Mononuclear cell (primary cell): ENCODE measurements around the gene PES1. TPM values are rescaled to one million over a fixed set of nuclear protein-coding genes. Genes with fewer than 3 reads are reported as not detected.

Experiments
- H3K27me3 ChIP-seq: 2 replicates; pipeline ENCODE4 v1.6.0; 2011; ENCODE audit warnings: low read length, control low read depth; ENCODE audit not compliant: insufficient read depth
- H3K4me1 ChIP-seq: 2 replicates; pipeline ENCODE4 v1.5.1; 2011; ENCODE audit warnings: mild to moderate bottlenecking, low read length, control low read depth; ENCODE audit not compliant: insufficient read depth
- H3K4me3 ChIP-seq: 2 replicates; pipeline ENCODE4 v1.5.1; 2011; ENCODE audit warnings: mild to moderate bottlenecking, low read length, moderate library complexity
- H3K9me3 ChIP-seq: 2 replicates; pipeline ENCODE4 v1.5.1; 2011; ENCODE audit warnings: low read depth, mild to moderate bottlenecking, control low read depth, low read length
- total RNA-seq: library from RNA; depleted of rRNA; stranded (reverse); fragments of >200 nt; gene quantifications from one replicate; pipeline ENCODE4 v1.2.3, GENCODE V29; 2012

The PES1 gene
- total RNA-seq, 1 donor: 21.8 TPM

DNA sequence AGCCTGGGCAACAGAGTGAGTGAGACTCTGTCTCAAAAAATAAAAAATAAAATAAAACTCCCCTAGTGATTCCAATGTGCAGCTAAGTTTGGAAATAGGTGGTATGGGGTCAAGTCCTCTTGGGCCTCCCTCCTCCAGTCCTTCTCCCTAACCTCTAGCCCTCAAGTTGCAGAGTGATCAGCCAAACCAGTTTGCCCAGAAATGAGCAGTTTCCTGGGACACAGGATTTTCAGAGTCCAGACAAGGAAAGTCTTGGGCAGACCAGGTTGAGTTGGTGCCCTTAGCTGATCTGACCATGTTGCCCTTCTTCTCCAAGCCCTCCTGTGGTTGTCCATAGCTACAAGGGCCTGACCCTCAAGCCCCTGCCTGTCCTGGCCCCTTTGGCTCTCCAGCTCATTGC lies 23.2 kb upstream of the PES1 start:
- Histone ChIP-seq H3K9me3 (no peaks in the 10 kb centered on the region), H3K27me3 (no peaks in the 10 kb centered on the region), H3K4me1 (peaks cover 24% of the 10 kb centered on the region)

DNA sequence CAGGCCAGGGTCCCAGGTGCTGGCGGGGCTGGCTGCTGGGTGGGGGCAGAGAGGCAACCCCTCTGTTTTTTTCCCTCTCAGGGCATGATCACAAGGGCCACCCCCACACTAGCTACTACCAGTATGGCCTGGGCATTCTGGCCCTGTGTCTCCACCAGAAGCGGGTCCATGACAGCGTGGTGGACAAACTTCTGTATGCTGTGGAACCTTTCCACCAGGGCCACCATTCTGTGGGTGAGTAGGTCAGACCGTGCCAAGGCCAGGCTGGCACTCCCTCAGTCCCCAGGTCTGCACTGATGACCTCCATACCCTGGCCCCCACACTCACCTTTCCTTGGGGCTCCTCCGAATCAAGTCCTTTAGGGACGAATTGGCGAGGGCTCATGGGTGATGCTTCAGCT lies 22.6 kb upstream of the PES1 start:
- H3K9me3 ChIP-seq: no peaks in the 10 kb centered on the region
- H3K4me1 ChIP-seq: peaks cover 30% of the 10 kb centered on the region
- no peaks in the 10 kb centered on the region for H3K27me3 ChIP-seq
- H3K4me3 ChIP-seq: no peak overlapping the region

More for the DNA sequence above, 23.2 kb upstream of the PES1 start:
- no peak overlapping the region for H3K4me3 ChIP-seq

DNA sequence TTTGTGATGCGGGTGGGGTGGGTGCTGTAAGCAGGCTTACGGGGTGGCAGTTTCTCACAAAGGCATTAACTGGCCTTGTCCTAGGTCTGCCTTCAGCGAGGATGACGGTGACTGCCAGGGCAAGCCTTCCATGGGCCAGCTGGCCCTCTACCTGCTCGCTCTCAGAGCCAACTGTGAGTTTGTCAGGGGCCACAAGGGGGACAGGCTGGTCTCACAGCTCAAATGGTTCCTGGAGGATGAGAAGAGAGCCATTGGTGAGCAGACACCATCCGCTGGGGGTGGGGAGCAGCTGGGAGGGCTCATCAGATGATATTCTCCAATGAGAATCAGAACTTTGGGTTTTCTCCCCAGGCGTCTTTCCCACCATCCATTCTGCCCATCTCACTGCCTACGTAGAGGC lies 21.1 kb upstream of the PES1 start:
- Histone ChIP-seq H3K27me3 (no peaks in the 10 kb centered on the region), H3K4me3 (no peak overlapping the region), H3K4me1 (peaks cover 45% of the 10 kb centered on the region), H3K9me3 (no peaks in the 10 kb centered on the region)

DNA sequence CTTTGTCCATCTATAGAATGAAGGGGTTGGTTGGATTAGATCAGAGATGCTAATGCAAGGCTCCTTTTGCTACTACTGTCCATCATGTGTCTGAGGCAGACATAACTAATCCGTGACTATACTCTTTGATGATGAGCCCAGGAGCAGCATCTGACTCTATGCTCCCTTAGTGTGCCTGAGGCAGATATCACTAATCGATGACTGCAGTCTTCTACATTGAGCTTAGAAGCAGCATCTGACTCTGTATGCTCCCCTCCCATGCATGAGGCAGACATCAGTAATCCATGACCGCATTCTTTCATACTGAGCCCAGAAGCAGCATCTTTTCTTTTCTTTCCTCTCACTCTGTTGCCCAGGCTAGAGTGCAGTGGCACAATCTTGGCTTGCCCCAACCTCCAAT lies 19.5 kb upstream of the PES1 start:
- Histone ChIP-seq H3K4me3 (no peak overlapping the region), H3K27me3 (no peaks in the 10 kb centered on the region), H3K9me3 (no peaks in the 10 kb centered on the region), H3K4me1 (peaks cover 59% of the 10 kb centered on the region)

DNA sequence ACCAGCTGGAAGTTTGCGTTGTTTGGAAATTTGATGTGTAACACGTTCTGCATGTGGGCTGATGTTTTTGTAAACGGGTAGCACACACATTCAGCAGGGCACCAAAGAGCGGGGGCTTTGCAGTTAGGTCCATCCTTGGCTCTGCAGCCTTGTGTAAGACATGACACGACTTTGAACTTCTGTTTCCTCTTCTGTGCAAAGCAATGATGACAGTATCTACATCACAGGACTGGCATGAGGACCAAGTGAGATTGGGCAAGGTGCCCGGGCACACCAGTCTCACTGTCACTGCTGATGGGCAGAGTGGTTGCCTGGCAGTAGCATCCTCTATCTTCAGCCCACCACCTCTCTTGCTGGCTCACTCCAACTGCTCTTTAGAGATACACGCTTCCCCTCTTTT lies 18.6 kb upstream of the PES1 start:
- H3K4me3 ChIP-seq: no peak overlapping the region
- peaks cover 59% of the 10 kb centered on the region for H3K4me1 ChIP-seq

DNA sequence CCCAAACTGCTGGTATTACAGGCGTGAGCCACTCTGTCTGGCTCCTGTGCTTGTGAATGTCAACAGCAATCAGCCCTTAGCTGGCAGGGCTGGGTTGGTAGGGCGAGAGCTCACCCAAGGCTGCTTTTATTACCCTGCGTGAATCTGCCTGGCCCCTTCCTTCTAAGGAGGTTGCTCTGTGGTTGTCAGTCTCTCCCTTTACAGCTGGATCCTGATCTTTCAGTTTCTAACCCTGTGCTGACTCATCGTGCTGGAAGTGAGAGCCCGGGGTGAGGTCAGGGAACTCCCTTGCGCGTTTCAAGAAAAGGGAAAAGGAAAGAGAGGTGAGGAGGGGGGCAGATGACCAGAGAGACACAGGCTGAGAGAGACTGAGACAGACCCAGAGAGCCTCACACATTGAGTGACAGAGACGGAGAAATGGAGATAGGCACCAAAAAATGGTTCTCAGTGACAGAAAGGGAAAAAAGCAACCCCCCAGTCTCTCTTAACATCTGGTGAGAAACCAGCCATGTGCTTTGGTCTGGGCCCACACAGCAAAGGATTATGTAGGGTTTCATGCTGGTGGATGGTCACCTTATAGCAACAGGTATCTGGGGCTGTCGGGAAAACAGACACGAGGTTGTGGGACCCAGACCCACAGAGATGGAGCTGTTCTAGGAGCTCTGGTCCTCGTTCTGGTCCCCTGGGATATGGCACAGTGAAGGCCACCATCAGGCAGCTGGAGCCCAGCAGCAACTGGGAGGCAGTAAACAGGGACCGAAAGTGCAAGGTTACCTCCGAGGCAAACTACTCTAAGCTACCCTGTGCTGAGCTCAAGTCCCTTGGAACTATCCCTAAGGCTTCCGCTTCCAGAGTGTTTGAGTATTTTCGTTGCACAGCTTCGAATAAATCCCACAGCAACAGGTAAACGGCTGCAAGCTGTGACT lies 17.8 kb upstream of the PES1 start:
- peaks cover 60% of the 10 kb centered on the region for H3K4me1 ChIP-seq
- no peaks in the 10 kb centered on the region for H3K9me3 ChIP-seq
- H3K4me3 ChIP-seq: no peak overlapping the region
- H3K27me3 ChIP-seq: no peaks in the 10 kb centered on the region

More for the DNA sequence above, 18.6 kb upstream of the PES1 start:
- no peaks in the 10 kb centered on the region for H3K9me3 ChIP-seq
- no peaks in the 10 kb centered on the region for H3K27me3 ChIP-seq

DNA sequence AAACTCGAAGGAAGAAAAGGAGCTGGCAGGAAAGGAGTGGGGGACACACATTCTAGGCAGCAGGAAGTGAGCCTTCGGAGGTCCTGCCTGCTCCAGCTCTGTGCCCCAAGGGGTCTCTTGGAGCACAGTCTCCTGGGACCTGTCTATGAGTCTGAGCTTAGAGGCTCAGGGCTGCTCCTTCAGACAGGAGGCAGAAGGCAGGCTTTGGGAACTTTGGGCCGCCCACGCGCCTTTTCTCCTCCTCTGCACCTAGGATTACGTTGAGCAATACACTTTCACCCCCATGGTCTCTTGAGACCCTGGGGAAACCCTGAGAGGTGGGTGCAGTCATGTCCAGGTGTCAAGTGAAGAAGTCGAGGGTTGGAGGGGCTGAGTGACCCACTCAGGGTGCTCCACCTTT lies 16.2 kb upstream of the PES1 start:
- Histone ChIP-seq H3K4me3 (no peak overlapping the region), H3K27me3 (no peaks in the 10 kb centered on the region), H3K9me3 (no peaks in the 10 kb centered on the region), H3K4me1 (peaks cover 60% of the 10 kb centered on the region)

DNA sequence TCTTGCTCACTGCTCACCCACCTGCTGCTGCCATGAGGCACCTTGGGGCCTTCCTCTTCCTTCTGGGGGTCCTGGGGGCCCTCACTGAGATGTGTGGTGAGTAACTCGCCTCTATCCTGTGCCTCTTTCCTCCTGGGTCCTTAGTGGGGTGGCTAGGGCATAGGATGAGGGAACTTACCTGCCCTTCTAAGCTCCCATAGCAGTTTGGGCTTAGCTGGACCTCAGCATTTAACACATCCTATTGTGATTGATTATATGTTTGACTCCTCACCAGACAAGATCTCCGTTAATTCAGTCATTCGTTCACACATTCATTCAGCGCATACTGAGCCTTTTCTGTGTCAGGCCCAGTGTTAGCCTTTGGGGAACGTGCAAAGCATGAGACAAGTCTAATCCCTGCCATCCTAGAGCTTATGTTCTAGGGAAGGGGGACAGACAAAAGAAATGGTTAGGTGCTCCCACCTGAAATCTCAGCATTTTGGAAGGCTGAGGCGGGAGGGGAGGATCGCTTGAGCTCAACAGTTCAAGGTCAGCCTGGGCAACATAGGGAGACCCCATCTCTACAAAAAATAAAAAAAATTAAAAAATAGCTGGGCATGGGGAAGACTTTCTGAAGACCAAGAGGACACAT lies 15.7 kb upstream of the PES1 start:
- peak overlapping the region; percentile 38 for H3K4me3 ChIP-seq

DNA sequence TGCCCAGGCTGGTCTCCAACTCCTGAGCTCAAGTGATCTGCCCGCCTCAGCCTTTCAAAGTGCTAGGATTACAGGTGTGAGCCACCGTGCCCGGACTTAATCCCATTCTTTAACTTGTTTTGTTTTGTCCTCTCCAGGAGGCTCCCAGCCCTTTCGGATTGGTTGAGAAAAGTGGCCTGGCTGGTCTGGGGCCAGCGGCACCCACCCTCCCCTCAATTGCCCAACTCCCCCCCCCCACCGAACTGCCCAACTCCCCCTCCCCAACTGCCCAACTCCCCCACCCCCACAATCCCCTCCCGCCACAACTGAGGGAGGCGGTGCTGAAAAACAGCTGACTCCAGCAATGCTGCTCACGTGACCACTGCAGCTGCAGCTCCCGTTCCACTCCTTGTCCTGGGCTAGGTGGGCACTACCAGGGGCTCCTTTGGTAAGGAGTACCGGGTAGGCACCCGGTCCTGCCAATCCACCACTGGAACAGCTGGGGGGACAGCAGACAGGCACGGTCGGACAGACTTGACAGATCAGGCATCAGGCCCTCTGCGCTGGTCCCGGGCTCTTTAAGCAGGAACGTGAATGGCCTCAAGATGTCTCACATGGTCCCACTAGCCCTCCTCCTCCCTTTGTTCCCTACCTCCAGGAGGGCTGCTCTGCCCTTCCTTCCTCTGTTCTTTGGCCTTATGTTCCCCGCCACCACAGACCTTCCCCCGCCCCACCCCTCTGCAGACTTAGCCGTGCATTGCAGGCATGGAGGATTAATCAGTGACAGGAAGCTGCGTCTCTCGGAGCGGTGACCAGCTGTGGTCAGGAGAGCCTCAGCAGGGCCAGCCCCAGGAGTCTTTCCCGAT lies 15.0 kb upstream of the PES1 start, which contains the start of gene TCN2:
TSS of gene TCN2 (plus strand) at position 720 of the 845 bp plus-strand sequence. CDS start 158 bp downstream, outside the sequence.
- peak within 1 kb of the TSS; percentile 38 for H3K4me3 ChIP-seq

More for the DNA sequence above, 15.7 kb upstream of the PES1 start:
- Histone ChIP-seq H3K4me1 (peaks cover 60% of the 10 kb centered on the region), H3K27me3 (no peaks in the 10 kb centered on the region), H3K9me3 (no peaks in the 10 kb centered on the region)

DNA sequence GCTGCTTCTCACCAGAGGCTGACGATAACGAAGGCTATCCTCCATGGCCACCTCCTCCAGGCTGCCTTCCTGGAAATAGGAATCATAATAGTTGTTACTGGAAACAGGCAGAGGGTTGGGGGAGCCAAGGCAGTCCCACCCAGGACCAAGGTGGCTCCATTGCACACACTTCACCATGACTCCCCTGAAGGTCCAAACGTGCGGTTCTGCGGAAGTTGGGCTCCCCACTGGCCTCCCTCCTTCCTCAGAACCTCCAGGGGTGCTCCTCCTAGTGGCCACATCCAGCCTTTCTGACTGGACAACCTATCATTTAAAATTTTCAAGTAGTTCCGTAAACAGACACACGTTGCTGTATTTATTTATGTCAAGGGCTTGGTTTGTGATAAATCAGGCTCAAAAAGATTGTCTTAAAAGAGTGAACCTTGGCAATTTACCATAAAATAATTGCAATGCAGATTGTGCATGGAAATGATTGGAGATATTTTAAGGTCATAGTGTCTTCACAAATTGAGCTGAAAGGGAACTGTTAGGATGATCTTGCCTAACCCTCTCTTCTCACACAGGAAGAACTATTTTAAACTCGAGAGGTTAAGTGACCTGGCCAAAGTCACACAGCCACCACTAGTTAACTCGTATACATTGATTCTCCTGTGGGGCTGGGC lies 13.9 kb upstream of the PES1 start:
- peaks cover 55% of the 10 kb centered on the region for H3K4me1 ChIP-seq
- H3K4me3 ChIP-seq: no peak overlapping the region
- H3K27me3 ChIP-seq: no peaks in the 10 kb centered on the region
- no peaks in the 10 kb centered on the region for H3K9me3 ChIP-seq

More for the DNA sequence above, 15.0 kb upstream of the PES1 start, which contains the start of gene TCN2:
- no peaks in the 10 kb centered on the region for H3K9me3 ChIP-seq
- no peaks in the 10 kb centered on the region for H3K27me3 ChIP-seq
- peaks cover 60% of the 10 kb centered on the region for H3K4me1 ChIP-seq

DNA sequence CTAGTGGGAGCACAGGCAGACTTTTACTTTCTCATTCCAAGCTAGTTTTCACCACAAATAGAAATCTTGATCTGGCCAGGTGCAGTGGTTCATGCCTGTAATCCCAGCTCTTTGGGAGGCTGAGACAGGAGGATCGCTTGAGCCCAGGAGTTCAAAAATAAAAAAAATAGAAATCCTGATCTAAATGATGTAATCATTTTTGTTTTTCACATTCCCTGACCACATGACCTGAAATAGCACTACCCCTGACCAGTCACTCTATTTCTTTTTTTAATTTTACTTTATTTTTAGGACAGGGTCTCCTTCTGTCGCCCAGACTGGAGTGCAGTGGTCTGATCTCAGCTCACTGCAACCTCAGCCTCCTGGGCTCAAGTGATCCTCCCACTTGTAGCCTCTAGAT lies 13.0 kb upstream of the PES1 start:
- H3K4me3 ChIP-seq: no peak overlapping the region
- H3K27me3 ChIP-seq: no peaks in the 10 kb centered on the region
- H3K9me3 ChIP-seq: no peaks in the 10 kb centered on the region
- peaks cover 47% of the 10 kb centered on the region for H3K4me1 ChIP-seq

DNA sequence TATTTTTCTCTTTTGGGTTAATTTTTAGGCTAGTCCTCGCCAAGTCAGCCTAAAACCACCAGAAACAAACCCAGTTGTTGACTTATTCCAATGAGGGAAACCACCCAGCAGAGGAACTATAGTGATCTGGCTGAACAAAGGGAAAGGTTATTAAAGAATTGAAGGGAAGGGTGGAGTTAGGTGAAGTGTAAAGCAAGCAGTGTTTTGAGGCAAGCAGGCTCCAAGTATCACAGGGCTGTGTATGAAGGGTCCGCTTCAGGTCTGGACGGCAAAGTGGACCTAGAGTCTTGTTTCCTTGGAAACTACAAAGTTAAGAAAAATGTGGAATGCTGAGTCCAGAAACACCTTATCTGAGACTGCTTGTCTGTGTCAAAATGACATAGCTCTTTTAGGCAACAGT lies 12.1 kb upstream of the PES1 start:
- no peaks in the 10 kb centered on the region for H3K27me3 ChIP-seq
- H3K4me3 ChIP-seq: no peak overlapping the region
- H3K4me1 ChIP-seq: peaks cover 38% of the 10 kb centered on the region
- H3K9me3 ChIP-seq: no peaks in the 10 kb centered on the region

DNA sequence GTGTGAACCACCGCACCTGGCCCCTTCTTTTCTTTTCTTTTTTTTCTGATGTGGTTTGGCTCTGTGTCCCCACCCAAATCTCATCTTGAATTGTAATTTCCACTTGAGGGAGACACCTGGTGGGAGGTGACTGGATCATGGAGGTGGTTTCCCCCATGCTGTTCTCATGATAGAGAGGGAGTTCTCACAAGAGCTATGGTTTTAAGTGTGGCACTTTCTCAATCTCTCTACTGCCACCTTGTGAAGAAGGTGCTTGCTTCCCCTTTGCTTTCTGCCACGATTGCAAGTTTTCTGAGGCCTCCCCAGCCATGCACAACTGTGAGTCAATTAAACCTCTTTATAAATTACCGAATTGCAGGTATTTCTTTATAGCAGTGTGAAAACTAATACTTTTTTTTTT lies 10.3 kb upstream of the PES1 start:
- Histone ChIP-seq H3K4me1 (peaks cover 20% of the 10 kb centered on the region), H3K4me3 (no peak overlapping the region), H3K9me3 (no peaks in the 10 kb centered on the region), H3K27me3 (no peaks in the 10 kb centered on the region)

DNA sequence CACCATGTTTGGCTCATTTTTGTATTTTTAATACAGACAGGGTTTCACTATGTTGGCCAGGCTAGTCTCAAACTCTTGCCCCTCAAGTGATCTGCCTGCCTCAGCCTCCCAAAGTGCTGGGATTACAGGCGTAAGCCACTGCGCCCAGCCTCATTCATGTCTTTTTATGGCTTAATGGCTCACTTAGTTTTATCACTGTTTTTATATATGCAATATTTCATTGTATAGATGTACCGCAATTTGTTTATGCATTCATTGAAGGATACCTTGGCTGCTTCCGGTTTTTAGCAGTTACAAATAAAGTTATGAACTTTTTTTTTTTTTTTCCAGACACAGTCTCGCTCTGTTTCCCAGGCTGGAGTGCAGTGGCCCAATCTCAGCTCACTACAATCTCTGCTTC lies 9.8 kb upstream of the PES1 start:
- no peak overlapping the region for H3K4me3 ChIP-seq
- no peaks in the 10 kb centered on the region for H3K9me3 ChIP-seq
- no peaks in the 10 kb centered on the region for H3K27me3 ChIP-seq
- H3K4me1 ChIP-seq: peaks cover 15% of the 10 kb centered on the region
